Measurements from ENCODE around the gene SAMD10. TPM values are rescaled to one million over a fixed set of nuclear protein-coding genes. Genes with fewer than 3 reads are reported as not detected.

SAMD10 gene
- total and polyA plus RNA-seq, 2 donors (not counting 1 experiment from before 2014, with no cell fraction given): 0.37 to 0.99 TPM

DNA sequence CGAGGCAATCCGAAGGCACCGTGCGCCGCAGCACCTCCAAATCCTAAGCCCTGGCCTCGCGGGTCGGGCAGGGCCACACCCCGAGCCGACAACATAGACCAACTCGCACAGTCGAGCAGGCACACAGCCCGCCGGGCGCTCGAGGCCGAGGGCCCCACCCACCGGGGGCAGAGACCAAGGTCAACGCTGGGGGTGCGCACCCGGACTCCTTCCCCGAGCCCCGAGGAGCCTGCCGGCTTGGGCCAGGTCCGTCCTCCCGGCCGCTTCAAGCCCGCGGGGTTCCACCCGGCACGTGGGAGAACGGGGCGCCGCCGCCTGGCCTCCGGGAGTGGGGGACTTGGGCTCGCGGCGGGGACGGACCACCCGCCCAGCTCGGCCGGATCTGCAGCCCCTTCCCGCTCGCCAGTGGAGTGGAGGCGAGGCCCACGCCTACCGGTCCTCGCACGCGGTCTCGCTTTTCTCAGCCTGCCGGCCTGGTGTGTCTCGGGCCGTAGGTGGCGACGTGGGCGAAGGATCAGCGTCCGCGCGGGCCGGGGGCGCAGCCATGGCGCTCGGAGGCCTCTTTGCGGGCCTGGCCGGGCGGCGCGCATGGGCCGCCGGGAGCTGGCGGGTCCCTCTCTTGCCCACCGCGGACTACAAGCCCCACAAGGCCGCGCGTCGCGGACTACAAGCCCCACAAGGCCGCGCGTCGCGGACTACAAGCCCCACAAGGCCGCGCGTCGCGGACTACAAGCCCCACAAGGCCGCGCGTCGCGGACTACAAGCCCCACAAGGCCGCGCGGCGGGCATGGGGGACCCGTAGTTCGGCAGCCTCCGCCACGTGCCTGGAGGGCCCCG, 23.4 kb downstream of the SAMD10 start, which contains the start of gene UCKL1:
Gene UCKL1 (minus strand): TSS at position 590 of the 837 bp plus-strand sequence. CDS start 44 bp downstream, at position 546.
- peak within 1 kb of the TSS; percentile 95 for H3K4me2 ChIP-seq (ENCODE audit: extremely low read depth, insufficient read depth, low read length)
- no peaks in the 10 kb centered on the region for H3K27me3 ChIP-seq (ENCODE audit: control insufficient read depth, insufficient read depth, low read length)
- peaks cover 12% of the 10 kb centered on the region for H3K36me3 ChIP-seq (ENCODE audit: control insufficient read depth, insufficient read depth, low read length)
- H2AFZ ChIP-seq (ENCODE audit: low read length): peak within 1 kb of the TSS; percentile 86
- no peaks in the 10 kb centered on the region for H4K20me1 ChIP-seq (ENCODE audit: control insufficient read depth, extremely low read depth, insufficient read depth, low read length)
- no peaks in the 10 kb centered on the region for H3K9me3 ChIP-seq (ENCODE audit: control insufficient read depth, insufficient read depth, low read depth, low read length)
- TF ChIP-seq, protein P1, sequence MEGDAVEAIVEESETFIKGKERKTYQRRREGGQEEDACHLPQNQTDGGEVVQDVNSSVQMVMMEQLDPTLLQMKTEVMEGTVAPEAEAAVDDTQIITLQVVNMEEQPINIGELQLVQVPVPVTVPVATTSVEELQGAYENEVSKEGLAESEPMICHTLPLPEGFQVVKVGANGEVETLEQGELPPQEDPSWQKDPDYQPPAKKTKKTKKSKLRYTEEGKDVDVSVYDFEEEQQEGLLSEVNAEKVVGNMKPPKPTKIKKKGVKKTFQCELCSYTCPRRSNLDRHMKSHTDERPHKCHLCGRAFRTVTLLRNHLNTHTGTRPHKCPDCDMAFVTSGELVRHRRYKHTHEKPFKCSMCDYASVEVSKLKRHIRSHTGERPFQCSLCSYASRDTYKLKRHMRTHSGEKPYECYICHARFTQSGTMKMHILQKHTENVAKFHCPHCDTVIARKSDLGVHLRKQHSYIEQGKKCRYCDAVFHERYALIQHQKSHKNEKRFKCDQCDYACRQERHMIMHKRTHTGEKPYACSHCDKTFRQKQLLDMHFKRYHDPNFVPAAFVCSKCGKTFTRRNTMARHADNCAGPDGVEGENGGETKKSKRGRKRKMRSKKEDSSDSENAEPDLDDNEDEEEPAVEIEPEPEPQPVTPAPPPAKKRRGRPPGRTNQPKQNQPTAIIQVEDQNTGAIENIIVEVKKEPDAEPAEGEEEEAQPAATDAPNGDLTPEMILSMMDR (conservative IDR thresholded peaks at IDR 0.05 in 1 of 2, IDR thresholded peaks at IDR 0.05 in 1 of 2; ENCODE audit: low read depth in 1 of 2, low read length in 2 of 2): no peak
- no peak for TF ChIP-seq EZH2 (IDR thresholded peaks at IDR 0.05; ENCODE audit: low read length, missing control alignments)
- peaks cover 21% of the 10 kb centered on the region for H3K4me1 ChIP-seq (ENCODE audit: control insufficient read depth, extremely low read depth, insufficient read depth, low read length)
- peak within 1 kb of the TSS; percentile 77 for H3K27ac ChIP-seq (ENCODE audit: insufficient read depth, low read length)
- H3K9ac ChIP-seq (ENCODE audit: insufficient read depth, low read length): peak within 1 kb of the TSS; percentile 87
- H3K4me3 ChIP-seq (replicated peaks in 1 of 4; ENCODE audit: control extremely low read depth in 1 of 4, insufficient read depth in 1 of 4, low read depth in 3 of 4, low read length in 4 of 4): peak within 1 kb of the TSS; percentile 73 to 97 (median 90)
- peak; percentile 89 to 93 for DNase-seq (ENCODE audit: low read depth in 2 of 2)
- peaks cover 43% of the 10 kb centered on the region for H3K79me2 ChIP-seq (ENCODE audit: control insufficient read depth, insufficient read depth, low read length)

DNA sequence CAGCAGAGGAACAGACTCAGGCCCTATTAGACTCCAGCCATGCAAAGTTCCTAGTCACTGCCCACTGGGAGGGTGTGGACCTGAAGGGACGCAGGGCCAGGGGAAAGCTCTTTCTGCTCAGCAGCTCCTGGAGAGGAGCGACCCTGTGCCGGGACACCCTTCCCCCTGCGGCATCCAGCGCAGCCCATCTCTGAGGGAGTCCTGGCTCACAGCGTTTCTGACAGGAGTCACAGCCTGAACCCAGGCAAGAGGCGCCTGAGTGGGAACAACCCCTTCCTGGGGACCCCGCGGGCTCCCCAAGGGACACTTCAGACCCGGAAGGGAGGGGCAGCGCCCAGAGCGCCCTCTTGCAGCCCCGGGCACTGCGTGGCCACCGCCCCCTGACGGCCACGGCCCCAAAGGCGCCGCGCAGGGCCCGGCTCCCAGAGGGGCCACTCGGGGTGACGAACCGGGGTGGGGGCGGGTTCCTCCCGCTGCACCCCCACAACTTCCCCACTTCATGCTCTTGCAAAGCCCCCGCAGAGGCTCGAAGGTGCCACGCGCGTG, 24.1 kb downstream of the SAMD10 start:
- peak; percentile 28 to 33 for DNase-seq (ENCODE audit: low read depth in 2 of 2)
- H3K36me3 ChIP-seq (ENCODE audit: control insufficient read depth, insufficient read depth, low read length): peaks cover 12% of the 10 kb centered on the region
- H3K4me1 ChIP-seq (ENCODE audit: control insufficient read depth, extremely low read depth, insufficient read depth, low read length): peaks cover 28% of the 10 kb centered on the region
- peak overlapping the region; percentile 87 for H3K9ac ChIP-seq (ENCODE audit: insufficient read depth, low read length)
- peaks cover 50% of the 10 kb centered on the region for H3K79me2 ChIP-seq (ENCODE audit: control insufficient read depth, insufficient read depth, low read length)
- peak overlapping the region; percentile 95 for H3K4me2 ChIP-seq (ENCODE audit: extremely low read depth, insufficient read depth, low read length)
- no peaks in the 10 kb centered on the region for H3K9me3 ChIP-seq (ENCODE audit: control insufficient read depth, insufficient read depth, low read depth, low read length)
- H3K27ac ChIP-seq (ENCODE audit: insufficient read depth, low read length): peak overlapping the region; percentile 77
- no peak overlapping the region for H2AFZ ChIP-seq (ENCODE audit: low read length)
- no peak for TF ChIP-seq EZH2 (IDR thresholded peaks at IDR 0.05; ENCODE audit: low read length, missing control alignments)
- TF ChIP-seq, protein P1 (conservative IDR thresholded peaks at IDR 0.05 in 1 of 2, IDR thresholded peaks at IDR 0.05 in 1 of 2; ENCODE audit: low read depth in 1 of 2, low read length in 2 of 2): peak in 1 of 2 donors; percentile 36
- no peaks in the 10 kb centered on the region for H3K27me3 ChIP-seq (ENCODE audit: control insufficient read depth, insufficient read depth, low read length)
- H3K4me3 ChIP-seq (replicated peaks in 1 of 4; ENCODE audit: control extremely low read depth in 1 of 4, insufficient read depth in 1 of 4, low read depth in 3 of 4, low read length in 4 of 4): peak overlapping the region; percentile 73 to 97 (median 90)
- no peaks in the 10 kb centered on the region for H4K20me1 ChIP-seq (ENCODE audit: control insufficient read depth, extremely low read depth, insufficient read depth, low read length)

DNA sequence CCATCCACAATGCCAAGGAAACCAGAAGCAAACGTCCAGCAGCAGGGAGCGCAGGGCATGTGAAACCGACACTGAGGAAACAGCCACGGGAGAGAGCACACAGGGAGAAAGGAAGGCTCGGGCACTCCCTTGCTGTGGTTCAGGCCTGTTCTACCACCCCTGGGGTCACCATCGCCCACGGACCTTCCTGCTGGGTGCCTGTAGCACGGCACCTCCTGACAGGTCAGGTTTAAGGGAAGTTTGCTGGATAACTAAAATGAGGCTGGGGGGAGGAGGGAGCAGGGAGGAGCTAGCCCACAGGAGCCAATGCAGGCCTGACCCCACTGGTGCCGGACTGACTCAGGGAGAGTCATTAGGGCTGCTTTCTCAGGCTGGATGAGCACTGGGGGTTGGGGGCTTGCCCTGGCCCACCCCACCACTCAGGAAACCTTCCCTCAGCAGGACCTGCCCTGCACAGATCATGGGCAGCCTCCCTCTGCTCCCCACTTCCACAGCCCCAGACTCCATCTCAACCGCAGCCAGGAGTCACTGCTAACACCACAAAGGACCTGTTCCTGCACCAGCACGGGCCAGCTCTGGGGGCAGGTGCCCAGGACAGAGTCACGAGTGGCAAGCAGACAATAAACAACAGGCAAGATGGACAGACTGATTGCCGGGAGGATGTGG, 25.5 kb downstream of the SAMD10 start:
- Histone ChIP-seq H3K4me3 (replicated peaks in 1 of 4; ENCODE audit: control extremely low read depth in 1 of 4, insufficient read depth in 1 of 4, low read depth in 3 of 4, low read length in 4 of 4) (peak overlapping the region in 1 of 4 experiments; percentile 90), H3K27ac (ENCODE audit: insufficient read depth, low read length) (no peak overlapping the region), H3K79me2 (ENCODE audit: control insufficient read depth, insufficient read depth, low read length) (peaks cover 53% of the 10 kb centered on the region), H3K27me3 (ENCODE audit: control insufficient read depth, insufficient read depth, low read length) (no peaks in the 10 kb centered on the region), H4K20me1 (ENCODE audit: control insufficient read depth, extremely low read depth, insufficient read depth, low read length) (no peaks in the 10 kb centered on the region), H3K9me3 (ENCODE audit: control insufficient read depth, insufficient read depth, low read depth, low read length) (no peaks in the 10 kb centered on the region), H3K9ac (ENCODE audit: insufficient read depth, low read length) (no peak overlapping the region), H3K36me3 (ENCODE audit: control insufficient read depth, insufficient read depth, low read length) (peaks cover 8% of the 10 kb centered on the region), H3K4me2 (ENCODE audit: extremely low read depth, insufficient read depth, low read length) (peak overlapping the region; percentile 78), H2AFZ (ENCODE audit: low read length) (no peak overlapping the region), H3K4me1 (ENCODE audit: control insufficient read depth, extremely low read depth, insufficient read depth, low read length) (peaks cover 41% of the 10 kb centered on the region)
- TF ChIP-seq, protein P1 (conservative IDR thresholded peaks at IDR 0.05 in 1 of 2, IDR thresholded peaks at IDR 0.05 in 1 of 2; ENCODE audit: low read depth in 1 of 2, low read length in 2 of 2): no peak
- TF ChIP-seq EZH2 (IDR thresholded peaks at IDR 0.05; ENCODE audit: low read length, missing control alignments): no peak
- no peak for DNase-seq (ENCODE audit: low read depth in 2 of 2)

Data from fibroblast of lung (primary cell).